NCI-H2196 treated with DMSO at 0.1 percent for 48 hours (cell line): ENCODE results near the gene GZF1.

Experiments
- DNase-seq: peaks from one replicate; lab custom pipeline; 2025; ENCODE audit not compliant: unreplicated experiment; lab: John Stamatoyannopoulos, UW

GZF1 gene

DNA sequence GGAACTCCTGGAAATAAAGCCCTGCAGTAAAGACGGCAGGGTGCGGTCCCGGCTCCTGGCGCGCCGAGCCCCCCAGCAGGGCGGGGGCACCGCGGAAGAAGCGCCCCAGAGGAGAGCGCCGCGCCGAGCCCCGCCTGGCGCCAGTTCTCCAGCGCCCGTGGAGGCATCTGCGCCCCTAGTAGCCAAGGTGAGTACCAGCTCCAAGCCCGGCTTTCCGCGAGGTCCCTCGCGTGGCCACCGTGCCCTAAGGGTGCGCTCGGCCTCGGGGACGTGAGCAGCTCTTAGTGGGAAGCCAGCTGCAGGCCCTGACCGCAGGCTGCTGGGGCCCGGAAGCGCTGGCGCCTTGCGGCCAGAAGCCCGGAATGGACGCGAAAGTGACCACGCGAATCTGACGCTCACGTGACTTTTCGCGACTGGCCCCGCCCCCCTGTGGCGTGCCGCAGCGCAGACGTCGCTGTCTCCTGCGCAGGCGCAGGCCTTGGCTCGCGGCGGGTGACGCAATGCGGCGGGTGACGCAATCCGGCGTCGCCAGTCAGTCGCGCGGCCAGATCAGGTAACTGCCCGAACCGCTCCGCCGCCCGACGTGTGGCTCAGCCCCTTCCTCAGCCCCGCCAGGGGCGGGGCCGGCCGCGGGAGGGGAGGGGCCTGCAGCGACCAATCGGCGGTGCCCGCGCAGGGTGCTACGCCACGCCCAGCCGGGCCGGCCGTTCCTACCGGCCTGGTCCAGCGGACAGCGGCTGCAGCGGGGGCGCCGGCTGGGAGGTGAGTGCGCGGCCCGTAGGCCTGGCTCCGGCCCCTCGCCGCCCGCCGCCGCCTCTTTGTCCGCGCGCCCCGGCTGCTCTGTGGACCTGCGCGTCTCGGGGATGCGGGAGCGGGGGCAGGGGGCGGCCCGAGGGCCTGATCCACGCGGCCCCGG is at the start of gene GZF1:
Gene GZF1 (plus strand): TSS at position 707 of the 916 bp plus-strand sequence. CDS start 2,202 bp downstream, outside the sequence.
- DNase-seq, result peak; percentile 92

DNA sequence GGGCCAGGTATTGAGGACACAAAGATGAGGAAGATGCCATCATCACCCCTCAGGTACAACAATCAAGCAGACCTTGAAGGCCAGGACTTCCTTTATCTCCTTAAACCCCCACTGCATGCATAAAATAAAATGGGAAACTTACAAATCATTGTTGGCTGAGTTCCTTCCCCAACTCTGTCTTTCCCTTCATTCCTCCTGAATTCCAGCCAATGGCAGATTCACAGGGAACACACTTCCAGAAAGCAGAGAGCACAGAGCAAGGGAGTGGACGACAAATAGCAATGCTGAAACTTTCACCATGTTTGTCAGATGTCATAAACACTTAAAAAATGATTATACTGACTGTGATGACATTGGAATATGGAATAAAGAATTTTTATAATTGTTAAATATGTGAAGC is 48.7 kb upstream of the GZF1 start:
- DNase-seq, result no peak

GRCh38 chr20:23314699-23315098 is 47.3 kb upstream of the GZF1 start:
- no peak for DNase-seq

- no peak for DNase-seq
Observed at GRCh38 chr20:23315099-23315498, 46.9 kb upstream of the GZF1 start.

DNA sequence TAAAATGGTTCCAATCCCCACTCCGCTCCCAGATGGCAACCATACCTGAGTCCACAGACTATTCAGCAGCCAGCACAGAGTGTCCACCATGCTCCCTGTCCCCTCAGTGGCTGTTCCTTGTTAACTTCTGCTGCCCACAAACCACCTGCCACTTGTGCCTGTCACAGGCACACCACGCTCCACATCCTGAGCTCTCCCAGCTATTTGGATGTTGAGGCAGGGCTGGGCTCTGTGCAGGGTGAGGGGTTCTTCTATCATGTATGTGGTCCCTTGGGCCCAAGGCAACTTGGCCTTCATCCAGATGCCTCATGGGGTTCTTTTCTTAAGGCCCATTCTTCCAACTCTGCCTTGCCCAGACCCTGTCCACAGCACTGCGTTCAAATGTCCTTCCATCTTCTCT is 45.4 kb upstream of the GZF1 start:
- DNase-seq, result no peak

DNA sequence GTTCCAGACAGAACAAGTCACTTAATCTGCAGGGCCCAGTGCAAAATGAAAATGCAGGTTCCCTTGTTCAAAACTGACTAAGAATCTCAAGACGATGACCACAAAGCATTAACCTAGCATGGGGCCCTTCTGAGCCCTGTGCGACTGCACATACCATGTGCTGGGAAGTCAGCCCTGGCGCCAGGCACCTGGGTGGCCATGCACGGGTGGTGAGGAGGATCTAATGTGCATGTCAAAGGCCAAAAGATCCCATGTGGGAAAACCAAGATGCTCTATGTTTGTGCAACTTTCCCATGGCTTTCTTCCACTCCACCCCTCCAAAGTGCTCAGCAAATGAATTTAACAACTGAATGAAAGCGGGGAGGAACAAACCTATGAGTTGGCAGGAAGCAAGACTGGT is 44.9 kb upstream of the GZF1 start:
- DNase-seq, result no peak

- no peak for DNase-seq
Observed at GRCh38 chr20:23318347-23318746, 43.6 kb upstream of the GZF1 start.

DNA sequence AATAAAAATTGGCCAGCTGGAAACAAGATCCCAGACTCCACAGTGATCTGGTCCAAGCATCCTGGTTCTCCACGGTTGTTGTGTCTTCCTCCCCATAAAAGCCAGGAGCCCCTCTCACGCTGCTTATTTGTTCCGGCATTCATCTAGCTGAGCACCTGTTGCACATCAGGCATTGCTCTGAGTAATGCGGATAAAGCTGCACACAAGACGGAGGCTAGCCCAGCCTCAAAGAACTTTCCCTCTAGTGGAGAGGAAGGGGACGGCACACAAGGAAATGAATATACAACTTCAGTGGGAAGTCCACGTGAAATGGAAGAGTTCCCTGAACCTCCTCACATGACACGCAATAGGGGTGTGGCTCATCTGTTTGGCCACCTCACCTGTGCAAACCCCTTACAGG is 41.7 kb upstream of the GZF1 start:
- DNase-seq, result no peak

DNA sequence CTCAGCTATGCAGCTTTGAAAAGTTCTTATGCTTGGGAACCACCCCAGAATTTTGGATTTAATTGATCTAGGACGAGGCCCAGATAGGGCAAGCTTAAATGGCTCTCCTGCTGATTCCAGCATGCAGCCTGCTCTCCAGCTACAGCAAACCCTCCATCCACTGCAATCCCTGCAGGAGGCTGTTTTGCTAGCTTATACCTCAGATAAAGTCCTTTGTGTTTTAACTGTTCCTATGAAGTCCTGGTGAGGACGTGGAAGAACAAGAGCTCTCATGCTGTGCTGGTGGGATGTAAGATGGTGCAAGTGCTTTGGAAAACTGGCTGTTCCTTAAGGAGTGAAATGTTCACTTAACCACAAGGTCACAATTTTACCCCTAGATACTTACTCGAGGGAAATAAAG is 36.9 kb upstream of the GZF1 start:
- no peak for DNase-seq

DNA sequence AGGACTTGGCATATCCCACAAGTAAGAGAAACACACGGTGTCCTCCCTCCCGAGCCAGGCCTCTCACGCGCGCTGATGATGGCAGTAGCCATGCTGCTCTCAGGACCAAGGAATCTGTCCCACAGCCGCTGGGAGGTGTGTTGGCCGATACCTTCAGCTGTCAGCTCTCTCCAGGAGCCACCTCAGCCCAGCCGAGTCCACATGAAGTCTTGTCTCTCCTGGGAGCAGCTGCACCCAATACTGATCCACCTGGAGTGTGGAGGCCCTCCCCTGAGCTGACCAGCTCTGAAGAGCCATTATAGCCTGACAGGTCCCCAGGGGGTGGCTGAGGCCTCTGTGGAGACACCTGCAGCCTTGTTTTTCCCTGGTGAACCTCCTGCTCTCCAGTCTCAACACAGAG is 35.2 kb upstream of the GZF1 start:
- DNase-seq, result no peak

GRCh38 chr20:23327617-23328333 is 34.2 kb upstream of the GZF1 start:
- DNase-seq, result no peak

DNA sequence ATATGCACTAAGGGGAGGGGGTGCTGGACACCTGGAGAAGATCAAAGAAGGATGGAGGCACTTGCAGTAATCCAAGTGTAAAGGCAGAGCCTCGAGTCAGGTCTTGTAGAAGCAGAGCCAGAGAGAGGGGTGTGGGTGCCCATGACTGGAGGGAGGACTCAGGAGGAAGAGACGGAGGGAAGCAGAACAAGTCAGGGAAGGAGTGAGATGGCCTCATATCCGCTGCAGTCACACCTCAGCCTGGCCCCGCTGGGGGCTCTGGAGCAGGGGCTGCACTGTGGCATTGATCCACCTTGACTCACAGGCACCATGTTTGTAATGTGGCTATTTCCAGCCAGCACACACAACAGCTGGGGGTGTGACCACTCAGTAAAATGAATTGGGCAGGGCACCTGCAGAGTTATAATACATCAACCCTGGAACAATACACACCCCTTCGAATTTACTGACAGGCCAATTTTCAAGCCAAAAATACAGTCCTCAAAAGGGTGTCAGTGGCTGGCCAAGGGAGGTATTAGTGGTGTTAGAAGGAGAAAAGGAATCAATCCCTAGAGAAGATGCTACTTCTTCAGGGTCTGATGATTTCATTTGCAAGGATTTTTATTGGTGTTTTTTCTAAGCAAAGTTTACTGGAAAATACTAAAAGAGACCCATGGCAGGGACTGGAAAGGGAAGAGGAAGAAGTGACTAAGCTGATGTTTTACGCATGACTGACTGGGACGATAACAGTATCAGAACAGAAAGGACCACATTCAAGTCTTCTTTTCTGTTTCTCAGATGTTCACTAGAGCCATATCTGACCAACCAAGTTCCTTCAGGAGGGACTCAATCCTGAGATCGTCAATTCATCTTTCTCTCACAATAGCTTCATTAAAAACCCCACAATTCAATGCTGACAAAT is 30.3 kb upstream of the GZF1 start:
- no peak for DNase-seq

DNA sequence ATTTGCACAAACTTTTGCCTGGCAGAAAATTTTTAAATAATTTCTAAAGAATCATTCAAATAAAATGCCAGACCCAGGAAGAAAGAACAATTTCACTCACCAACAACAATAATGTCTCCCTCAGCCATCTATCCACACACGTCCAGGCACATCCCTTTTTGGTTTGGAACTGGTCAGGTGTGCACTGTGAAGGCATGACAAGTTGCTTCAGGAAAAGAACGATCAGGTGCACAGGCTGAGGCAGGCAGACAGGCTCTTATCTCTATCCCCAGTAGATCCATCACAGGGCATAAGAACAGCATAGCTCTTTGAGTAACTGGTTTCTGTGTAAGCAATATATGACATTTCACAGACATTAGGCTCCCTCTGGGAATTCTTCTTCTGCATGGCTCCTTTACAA is 29.5 kb upstream of the GZF1 start:
- no peak for DNase-seq

GRCh38 chr20:23334111-23334510 is 27.9 kb upstream of the GZF1 start:
- no peak for DNase-seq

- no peak for DNase-seq
Observed at GRCh38 chr20:23335521-23335920, 26.5 kb upstream of the GZF1 start.

- DNase-seq, result no peak
Observed at GRCh38 chr20:23336476-23336875, 25.5 kb upstream of the GZF1 start.

DNA sequence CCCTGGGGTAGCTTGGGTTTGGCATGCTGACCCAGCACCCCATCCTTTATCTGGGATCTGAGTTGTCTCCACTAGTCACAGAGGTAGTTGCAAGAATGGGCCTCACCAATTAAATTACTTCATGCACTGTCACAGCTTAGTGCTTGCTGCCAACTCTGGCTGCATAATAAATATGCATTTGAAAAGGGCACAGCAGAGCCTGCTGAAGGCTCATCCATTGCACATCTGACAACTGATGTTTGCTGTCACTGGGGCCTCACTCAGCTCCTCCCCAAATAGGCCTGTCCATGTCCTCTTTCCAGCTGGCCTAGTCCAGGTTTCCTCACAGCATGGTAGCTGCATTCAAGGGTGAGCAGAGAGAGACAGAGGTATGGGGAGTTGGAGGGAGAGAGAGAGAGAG is 24.7 kb upstream of the GZF1 start:
- DNase-seq, result no peak

GRCh38 chr20:23339986-23340385 is 22.0 kb upstream of the GZF1 start:
- no peak for DNase-seq

DNA sequence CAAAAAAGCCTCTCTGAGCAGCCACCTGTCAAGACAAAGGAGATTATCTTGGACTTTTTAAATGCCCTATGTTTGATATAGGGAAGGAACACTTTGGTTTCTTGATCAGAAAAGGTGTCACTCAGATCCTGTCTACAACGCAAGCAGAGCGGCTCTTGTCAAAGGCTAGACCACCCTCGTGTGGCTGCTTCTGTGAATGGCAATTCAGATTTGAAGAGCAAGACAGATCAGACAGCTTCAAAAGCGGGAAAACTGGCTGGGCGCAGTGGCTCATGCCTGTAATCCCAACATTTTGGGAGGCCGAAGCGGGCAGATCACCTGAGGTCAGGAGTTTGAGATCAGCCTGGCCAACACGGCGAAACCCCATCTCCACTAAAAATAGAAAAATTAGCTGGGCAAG is 21.5 kb upstream of the GZF1 start:
- no peak for DNase-seq

DNA sequence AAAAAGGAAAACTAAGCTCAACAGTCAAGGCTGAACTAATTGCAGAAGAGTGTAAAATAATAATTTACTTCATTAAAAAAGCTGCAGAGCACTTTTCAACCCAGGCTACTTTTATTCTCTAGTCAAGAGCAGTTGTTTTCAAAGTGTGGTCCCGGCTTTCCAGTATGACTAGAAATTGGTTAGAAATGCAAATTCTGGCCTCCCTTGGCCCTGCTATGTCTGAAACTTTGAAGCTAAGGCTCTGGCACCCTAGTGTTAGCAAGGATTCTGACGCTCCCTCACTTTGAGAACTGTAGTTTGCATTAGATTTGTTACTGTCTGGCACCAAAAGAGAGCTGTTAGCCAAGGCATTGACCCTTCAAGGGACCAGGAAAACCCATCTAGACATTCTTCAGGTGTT is 20.9 kb upstream of the GZF1 start:
- no peak for DNase-seq

DNA sequence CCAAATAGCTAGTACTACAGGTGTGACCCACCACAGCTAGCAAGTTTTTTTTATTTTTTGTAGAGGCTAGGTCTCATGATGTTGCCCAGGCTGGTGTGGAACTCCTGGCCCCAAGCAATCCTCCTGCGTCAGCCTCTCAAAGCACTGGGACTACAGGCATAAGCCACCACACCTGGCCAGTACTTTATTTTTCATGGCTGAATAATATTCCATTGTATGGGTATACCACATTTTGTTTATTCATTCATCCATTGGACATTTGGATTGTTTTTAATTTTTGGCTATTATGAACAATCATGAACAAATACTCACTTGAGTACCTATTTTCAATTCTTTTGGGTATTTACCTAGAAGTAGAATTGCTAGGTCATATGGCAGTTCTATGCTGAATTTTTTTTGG is 18.4 kb upstream of the GZF1 start:
- no peak for DNase-seq
